ENCODE measurements around the gene HS6ST2. TPM values are rescaled to one million over a fixed set of nuclear protein-coding genes. Genes with fewer than 3 reads are reported as not detected.

HS6ST2 gene
- total RNA-seq, 4 donors from 2014 or later = 0.77 to 9.7 (median 1.9) TPM

DNA sequence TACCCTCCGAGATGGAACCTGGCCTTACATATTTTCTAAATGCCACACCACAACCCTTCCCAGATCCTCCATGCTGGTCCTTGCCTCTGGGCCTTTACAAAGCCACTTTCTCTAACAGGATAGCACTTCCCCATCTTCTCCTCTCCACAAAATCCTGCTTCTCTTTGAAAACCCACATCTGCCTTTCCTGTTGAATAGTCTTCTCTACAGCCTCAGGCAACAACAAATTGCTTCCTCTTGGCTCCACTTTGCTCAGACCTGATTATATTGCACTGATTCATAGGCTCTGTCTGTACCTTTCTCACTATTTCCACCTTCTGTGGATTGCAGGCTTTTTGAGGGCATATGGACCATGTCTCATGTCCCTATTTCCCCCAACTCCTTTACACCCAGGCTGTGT lies 265.9 kb downstream of the HS6ST2 start:
- Histone ChIP-seq H3K9me3 (no peaks in the 10 kb centered on the region), H3K4me3 (no peak overlapping the region), H3K27ac (peak overlapping the region in 1 of 2 donors; percentile 15), H3K36me3 (no peaks in the 10 kb centered on the region), H3K4me1 (no peaks in the 10 kb centered on the region), H3K27me3 (no peaks in the 10 kb centered on the region)
- intact Hi-C loops (cut with DNase I; ENCODE audit: low total_unique reads) = no loop called here
- no peak for DNase-seq
- TF ChIP-seq, protein P1, sequence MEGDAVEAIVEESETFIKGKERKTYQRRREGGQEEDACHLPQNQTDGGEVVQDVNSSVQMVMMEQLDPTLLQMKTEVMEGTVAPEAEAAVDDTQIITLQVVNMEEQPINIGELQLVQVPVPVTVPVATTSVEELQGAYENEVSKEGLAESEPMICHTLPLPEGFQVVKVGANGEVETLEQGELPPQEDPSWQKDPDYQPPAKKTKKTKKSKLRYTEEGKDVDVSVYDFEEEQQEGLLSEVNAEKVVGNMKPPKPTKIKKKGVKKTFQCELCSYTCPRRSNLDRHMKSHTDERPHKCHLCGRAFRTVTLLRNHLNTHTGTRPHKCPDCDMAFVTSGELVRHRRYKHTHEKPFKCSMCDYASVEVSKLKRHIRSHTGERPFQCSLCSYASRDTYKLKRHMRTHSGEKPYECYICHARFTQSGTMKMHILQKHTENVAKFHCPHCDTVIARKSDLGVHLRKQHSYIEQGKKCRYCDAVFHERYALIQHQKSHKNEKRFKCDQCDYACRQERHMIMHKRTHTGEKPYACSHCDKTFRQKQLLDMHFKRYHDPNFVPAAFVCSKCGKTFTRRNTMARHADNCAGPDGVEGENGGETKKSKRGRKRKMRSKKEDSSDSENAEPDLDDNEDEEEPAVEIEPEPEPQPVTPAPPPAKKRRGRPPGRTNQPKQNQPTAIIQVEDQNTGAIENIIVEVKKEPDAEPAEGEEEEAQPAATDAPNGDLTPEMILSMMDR (IDR thresholded peaks at IDR 0.05) = no peak
- TF ChIP-seq POLR2A (IDR thresholded peaks at IDR 0.05) = no peak

DNA sequence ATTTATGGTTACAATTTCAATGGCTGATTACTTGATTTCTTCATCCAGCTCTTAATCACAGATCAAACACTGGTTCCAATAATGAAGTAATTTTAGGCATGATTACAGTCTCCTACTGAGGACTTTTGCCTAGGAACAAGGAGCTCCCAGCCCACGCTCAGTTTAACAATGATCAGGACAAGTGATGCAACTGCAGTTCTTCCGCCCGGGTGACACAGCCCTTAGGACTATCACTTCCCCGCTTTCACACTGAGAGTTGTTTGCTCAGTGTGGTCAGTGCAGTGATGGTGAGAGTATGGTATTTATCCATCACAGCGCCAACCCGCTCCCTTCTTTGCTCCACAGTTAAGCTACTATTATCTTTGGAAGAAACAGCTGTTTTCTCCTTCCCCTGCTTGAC lies 266.4 kb downstream of the HS6ST2 start:
- H3K9me3 ChIP-seq = no peaks in the 10 kb centered on the region
- no peaks in the 10 kb centered on the region for H3K27me3 ChIP-seq
- TF ChIP-seq POLR2A (IDR thresholded peaks at IDR 0.05) = no peak
- TF ChIP-seq, protein P1 (IDR thresholded peaks at IDR 0.05) = no peak
- intact Hi-C loops (cut with DNase I; ENCODE audit: low total_unique reads) = no loop called here
- H3K27ac ChIP-seq = peak overlapping the region in 1 of 2 donors; percentile 15
- no peaks in the 10 kb centered on the region for H3K4me1 ChIP-seq
- H3K4me3 ChIP-seq = no peak overlapping the region
- H3K36me3 ChIP-seq = no peaks in the 10 kb centered on the region
- peak; percentile 15 to 29 for DNase-seq

DNA sequence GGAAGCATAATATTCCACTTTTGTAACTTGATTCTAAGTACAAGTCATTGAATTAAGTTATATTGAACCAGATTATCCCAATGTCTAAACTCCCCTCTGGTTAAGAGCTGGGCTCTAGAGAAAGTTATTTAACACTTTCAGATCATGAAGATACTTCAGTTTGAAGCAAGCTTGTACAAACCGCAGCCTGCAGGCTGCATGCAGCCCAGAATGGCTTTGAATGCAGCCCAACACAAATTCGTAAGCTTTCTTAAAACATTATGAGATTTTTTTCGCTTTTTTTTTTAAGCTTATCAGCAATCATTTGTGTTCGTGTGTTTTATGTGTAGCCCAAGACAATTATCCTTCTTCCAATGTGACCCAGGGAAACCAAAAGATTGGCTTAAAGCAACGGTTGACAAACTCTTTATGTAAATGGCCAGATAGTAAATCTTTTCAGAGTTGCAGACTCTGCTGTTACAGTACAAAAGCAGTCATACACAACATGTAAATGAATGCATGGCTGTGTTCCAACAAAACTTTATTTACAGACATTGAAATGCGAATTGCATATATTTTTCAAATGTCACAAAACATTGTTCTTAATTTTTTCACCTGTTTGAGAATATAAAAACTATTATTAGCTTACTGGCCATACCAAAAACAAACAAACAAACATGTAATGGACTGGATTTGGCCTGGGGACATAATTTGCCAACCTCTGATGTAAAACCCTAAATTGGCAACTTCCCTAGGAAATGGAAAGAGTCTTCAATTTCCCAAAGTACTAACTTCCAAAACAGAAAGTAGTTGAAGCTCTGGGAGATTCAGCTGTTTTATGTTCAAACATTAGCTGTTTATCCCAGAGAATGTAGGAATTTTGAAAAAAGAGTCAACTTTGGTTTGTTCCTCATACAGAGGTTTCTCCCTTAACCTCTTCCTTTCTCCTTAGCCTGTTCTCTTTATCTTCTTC lies 268.5 kb downstream of the HS6ST2 start:
- intact Hi-C loops (cut with DNase I; ENCODE audit: low total_unique reads) = no loop called here
- Histone ChIP-seq H3K36me3 (no peaks in the 10 kb centered on the region), H3K9me3 (no peaks in the 10 kb centered on the region), H3K4me3 (no peak overlapping the region), H3K4me1 (no peaks in the 10 kb centered on the region), H3K27me3 (no peaks in the 10 kb centered on the region), H3K27ac (no peak overlapping the region)
- no peak for DNase-seq
- TF ChIP-seq, protein P1 (IDR thresholded peaks at IDR 0.05) = no peak
- TF ChIP-seq POLR2A (IDR thresholded peaks at IDR 0.05) = no peak

DNA sequence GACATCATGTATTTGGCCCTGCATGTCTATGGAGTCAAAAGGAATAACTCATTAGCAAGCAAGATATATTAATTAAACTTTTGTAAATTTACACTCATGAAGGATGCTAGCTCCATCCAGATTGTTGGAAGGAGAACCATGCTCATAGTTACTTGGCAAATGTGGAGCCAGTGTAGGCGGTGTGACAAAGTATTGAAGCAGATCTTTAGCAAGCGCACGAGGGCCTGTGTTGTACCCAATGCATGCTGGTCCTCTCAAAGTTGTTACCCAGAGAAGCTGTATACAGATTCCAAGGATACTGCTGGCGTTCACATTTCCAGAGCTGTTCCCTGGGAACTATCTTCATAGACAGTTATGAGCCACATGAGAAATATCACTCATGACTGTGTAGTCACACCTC lies 273.2 kb downstream of the HS6ST2 start:
- H3K27me3 ChIP-seq = no peaks in the 10 kb centered on the region
- intact Hi-C loops (cut with DNase I; ENCODE audit: low total_unique reads) = no loop called here
- H3K4me1 ChIP-seq = no peaks in the 10 kb centered on the region
- H3K27ac ChIP-seq = no peak overlapping the region
- no peaks in the 10 kb centered on the region for H3K9me3 ChIP-seq
- H3K36me3 ChIP-seq = no peaks in the 10 kb centered on the region
- TF ChIP-seq POLR2A (IDR thresholded peaks at IDR 0.05) = no peak
- TF ChIP-seq, protein P1 (IDR thresholded peaks at IDR 0.05) = no peak
- no peak for DNase-seq
- no peak overlapping the region for H3K4me3 ChIP-seq

DNA sequence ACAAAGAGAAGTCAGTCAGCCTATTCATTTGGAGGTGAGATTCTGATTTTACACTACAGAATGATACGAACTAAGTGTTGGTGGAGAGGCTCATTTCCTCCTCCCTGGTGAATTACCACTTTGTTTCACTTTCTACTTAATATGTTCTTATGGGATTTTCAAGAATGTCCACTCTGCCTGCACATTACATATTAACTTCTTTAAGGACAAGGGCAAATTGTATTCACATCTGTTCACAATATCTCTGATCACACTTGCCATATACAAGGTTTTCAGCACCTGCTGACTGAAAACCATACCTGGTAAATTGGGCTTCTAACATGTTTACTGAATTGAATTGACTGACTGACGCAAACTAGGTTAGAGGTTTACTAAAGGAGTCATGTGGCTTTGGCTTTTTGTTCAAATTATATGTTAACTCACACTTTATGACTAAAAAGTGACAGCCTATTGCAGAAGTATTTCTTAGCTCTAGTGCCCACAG lies 281.2 kb downstream of the HS6ST2 start:
- no peak overlapping the region for H3K4me3 ChIP-seq
- no peaks in the 10 kb centered on the region for H3K4me1 ChIP-seq
- no peaks in the 10 kb centered on the region for H3K36me3 ChIP-seq
- intact Hi-C loops (cut with DNase I; ENCODE audit: low total_unique reads) = no loop called here
- no peaks in the 10 kb centered on the region for H3K27me3 ChIP-seq
- TF ChIP-seq POLR2A (IDR thresholded peaks at IDR 0.05) = no peak
- TF ChIP-seq, protein P1 (IDR thresholded peaks at IDR 0.05) = no peak
- no peak overlapping the region for H3K27ac ChIP-seq
- no peaks in the 10 kb centered on the region for H3K9me3 ChIP-seq
- DNase-seq = no peak
